SK-N-MC (cell line): Measurements from ENCODE around the gene CDIP1.
"Not testable (repeated sequence)": the region's sequence is repeated elsewhere in the genome, so short reads cannot be mapped to it uniquely, and the experiment has no call there.

Experiments
- DNase-seq: peaks from one replicate; pipeline ENCODE4 v3.0.0-alpha.2; 2011; ENCODE audit warnings: low read depth, low spot score
- H3K27ac ChIP-seq: fragments of 200-600 bp; sonication (generic); 2 replicates; pipeline ENCODE4 v1.5.1; 2016; ENCODE audit warnings: mixed run types
- H3K36me3 ChIP-seq: fragments of 200-600 bp; sonication (generic); 2 replicates; pipeline ENCODE4 v1.6.1; 2017; ENCODE audit warnings: antibody characterized with exemption, low read length, mixed read lengths; ENCODE audit not compliant: insufficient read depth
- H3K4me3 ChIP-seq: fragments of 200-600 bp; sonication (generic); 2 replicates; pipeline ENCODE4 v1.5.1; 2016
- H3K9ac ChIP-seq: fragments of 200-600 bp; sonication (generic); 2 replicates; pipeline ENCODE4 v1.8.0; 2017; ENCODE audit warnings: mixed run types, mixed read lengths; ENCODE audit not compliant: insufficient read length
- H3K9me3 ChIP-seq: fragments of 200-600 bp; sonication (generic); 2 replicates; pipeline ENCODE4 v1.6.1; 2017; ENCODE audit warnings: low read depth, mild to moderate bottlenecking, antibody characterized with exemption, low read length, moderate library complexity, mixed read lengths
- EZH2 ChIP-seq: fragments of 200-600 bp; sonication (generic); IDR thresholded peaks from one replicate; pipeline ENCODE4 v1.6.1; 2017; ENCODE audit warnings: antibody characterized with exemption
- FOXP2 ChIP-seq: optimal IDR thresholded peaks from 2 replicates; pipeline ENCODE3; 2011; ENCODE audit warnings: mild to moderate bottlenecking, moderate library complexity; ENCODE audit not compliant: insufficient read depth; ENCODE audit errors: extremely low read length, control extremely low read depth
- POLR2AphosphoS5 ChIP-seq: IDR thresholded peaks from 2 replicates; pipeline ENCODE4 v1.6.1; 2012; ENCODE audit warnings: mild to moderate bottlenecking, low read depth, low read length, borderline replicate concordance

The CDIP1 gene

GRCh38 chr16:4538350-4539235 is at the start of gene CDIP1:
CDIP1 (minus strand) TSS chr16:4538773; CDS start chr16:4514130, 24,643 bp downstream.
- peaks cover 6% of the 10 kb centered on the region; the same call in 1 of the 2 replicates for H3K9me3 ChIP-seq
- peak; percentile 66 for DNase-seq
- peak; percentile 80 for TF ChIP-seq FOXP2
- peak; percentile 82 for TF ChIP-seq POLR2AphosphoS5
- no peak for TF ChIP-seq EZH2
- H3K36me3 ChIP-seq, result no peaks in the 10 kb centered on the region; the same call in 1 of the 2 replicates
- peak within 1 kb of the TSS; percentile 99 for H3K4me3 ChIP-seq
- no peak within 1 kb of the TSS for H3K27ac ChIP-seq
- peak within 1 kb of the TSS; percentile 76 for H3K9ac ChIP-seq

- Histone ChIP-seq H3K4me3 (no peak overlapping the region), H3K9me3 (no peaks in the 10 kb centered on the region), H3K27ac (no peak overlapping the region), H3K9ac (no peak overlapping the region), H3K36me3 (no peaks in the 10 kb centered on the region)
- no peak for DNase-seq
- TF ChIP-seq EZH2, result no peak
- no peak for TF ChIP-seq POLR2AphosphoS5
- TF ChIP-seq FOXP2, result no peak
Observed at GRCh38 chr16:4586291-4586690, 47.7 kb upstream of the CDIP1 start.

- no peak overlapping the region for H3K9ac ChIP-seq
- no peak for DNase-seq
- no peak overlapping the region for H3K27ac ChIP-seq
- H3K4me3 ChIP-seq, result no peak overlapping the region
- no peaks in the 10 kb centered on the region for H3K36me3 ChIP-seq
- TF ChIP-seq FOXP2, result no peak
- TF ChIP-seq EZH2, result no peak
- TF ChIP-seq POLR2AphosphoS5, result no peak
- no peaks in the 10 kb centered on the region for H3K9me3 ChIP-seq
Observed at GRCh38 chr16:4583906-4584305, 45.3 kb upstream of the CDIP1 start.

GRCh38 chr16:4580250-4580649 is 41.7 kb upstream of the CDIP1 start:
- Histone ChIP-seq H3K9me3 (no peaks in the 10 kb centered on the region), H3K36me3 (no peaks in the 10 kb centered on the region), H3K27ac (no peak overlapping the region), H3K9ac (no peak overlapping the region), H3K4me3 (no peak overlapping the region)
- DNase-seq, result no peak
- no peak for TF ChIP-seq POLR2AphosphoS5
- TF ChIP-seq FOXP2, result no peak
- TF ChIP-seq EZH2, result no peak

GRCh38 chr16:4578961-4579530 is 40.5 kb upstream of the CDIP1 start:
- Histone ChIP-seq H3K9me3 (no peaks in the 10 kb centered on the region), H3K9ac (no peak overlapping the region), H3K27ac (no peak overlapping the region), H3K36me3 (no peaks in the 10 kb centered on the region), H3K4me3 (no peak overlapping the region)
- no peak for DNase-seq
- TF ChIP-seq FOXP2 (no peak), EZH2 (no peak), POLR2AphosphoS5 (no peak)

- Histone ChIP-seq H3K9ac (no peak overlapping the region), H3K9me3 (no peaks in the 10 kb centered on the region), H3K36me3 (no peaks in the 10 kb centered on the region), H3K4me3 (no peak overlapping the region), H3K27ac (no peak overlapping the region)
- TF ChIP-seq POLR2AphosphoS5 (no peak), FOXP2 (no peak)
- no peak for DNase-seq
Observed at GRCh38 chr16:4576008-4576407, 37.4 kb upstream of the CDIP1 start.

- no peak overlapping the region for H3K27ac ChIP-seq
- no peaks in the 10 kb centered on the region for H3K9me3 ChIP-seq
- no peak for TF ChIP-seq EZH2
- no peak for TF ChIP-seq POLR2AphosphoS5
- TF ChIP-seq FOXP2, result no peak
- no peaks in the 10 kb centered on the region for H3K36me3 ChIP-seq
- DNase-seq, result no peak
- H3K9ac ChIP-seq, result no peak overlapping the region
- H3K4me3 ChIP-seq, result no peak overlapping the region
Observed at GRCh38 chr16:4574919-4575705, 36.5 kb upstream of the CDIP1 start.

GRCh38 chr16:4573926-4574325 is 35.4 kb upstream of the CDIP1 start:
- H3K9ac ChIP-seq, H3K27ac ChIP-seq, DNase-seq, H3K36me3 ChIP-seq, H3K4me3 ChIP-seq, H3K9me3 ChIP-seq: not testable (repeated sequence)
